GM23338 (cell line): Measurements from ENCODE around the gene IL1RAPL2. TPM values are rescaled to one million over a fixed set of nuclear protein-coding genes. Genes with fewer than 3 reads are reported as not detected.

Source experiments
- CTCF ChIP-seq, 2 experiments: fragments of 200-600 bp in 1 of 2; sonication (generic) in 1 of 2; conservative IDR thresholded peaks; 2 replicates each; pipeline versions ENCODE4 v1.5.1 to v1.6.1; 2016 to 2017; ENCODE audit warnings: antibody characterized with exemption in 2 of 2, low read depth in 2 of 2, mild to moderate bottlenecking in 2 of 2, moderate library complexity in 1 of 2
- ETS1 ChIP-seq: IDR thresholded peaks from 2 replicates; pipeline ENCODE4 v1.6.1; 2016; ENCODE audit warnings: antibody characterized with exemption
- EZH2phosphoT487 ChIP-seq: fragments of 200-600 bp; sonication (generic); IDR thresholded peaks from one replicate; pipeline ENCODE4 v1.8.1; 2018; ENCODE audit warnings: antibody characterized with exemption; ENCODE audit not compliant: unreplicated experiment
- JUNB ChIP-seq: IDR thresholded peaks from one replicate; pipeline ENCODE4 v1.6.1; 2016; ENCODE audit warnings: antibody characterized with exemption; ENCODE audit not compliant: unreplicated experiment
- POLR2AphosphoS5 ChIP-seq: IDR thresholded peaks from 2 replicates; pipeline ENCODE4 v1.6.1; 2016; ENCODE audit warnings: antibody characterized with exemption, low read depth
- ZNF114 ChIP-seq: fragments of 250-450 bp; sonication (Bioruptor Pico); IDR thresholded peaks from 2 replicates; pipeline ENCODE4 v1.5.0; 2020; ENCODE audit warnings: mild to moderate bottlenecking, moderate library complexity
- polyA plus RNA-seq: library from polyadenylated mRNA; unstranded; fragments of >200 nt; fragmentation: Nextera tagmentation; extraction: Ambion mirVana; gene quantifications from 2 replicates; pipeline ENCODE4 v1.2.1, GENCODE V29; 2016
- total RNA-seq: library from RNA; depleted of rRNA; stranded (reverse); fragments of >200 nt; shearing (Covaris generic); gene quantifications from 2 replicates; pipeline ENCODE4 v1.2.3, GENCODE V29; 2014
- TF ChIP-seq, protein P1 (sequence below): fragments of 250-450 bp; sonication (Bioruptor Pico); IDR thresholded peaks from 2 replicates; pipeline ENCODE4 v1.5.0; 2020; ENCODE audit warnings: mild to moderate bottlenecking, moderate library complexity

IL1RAPL2 gene
- total and polyA plus RNA-seq, 2 experiments from 2014 or later = 0.80 to 0.94 TPM

DNA sequence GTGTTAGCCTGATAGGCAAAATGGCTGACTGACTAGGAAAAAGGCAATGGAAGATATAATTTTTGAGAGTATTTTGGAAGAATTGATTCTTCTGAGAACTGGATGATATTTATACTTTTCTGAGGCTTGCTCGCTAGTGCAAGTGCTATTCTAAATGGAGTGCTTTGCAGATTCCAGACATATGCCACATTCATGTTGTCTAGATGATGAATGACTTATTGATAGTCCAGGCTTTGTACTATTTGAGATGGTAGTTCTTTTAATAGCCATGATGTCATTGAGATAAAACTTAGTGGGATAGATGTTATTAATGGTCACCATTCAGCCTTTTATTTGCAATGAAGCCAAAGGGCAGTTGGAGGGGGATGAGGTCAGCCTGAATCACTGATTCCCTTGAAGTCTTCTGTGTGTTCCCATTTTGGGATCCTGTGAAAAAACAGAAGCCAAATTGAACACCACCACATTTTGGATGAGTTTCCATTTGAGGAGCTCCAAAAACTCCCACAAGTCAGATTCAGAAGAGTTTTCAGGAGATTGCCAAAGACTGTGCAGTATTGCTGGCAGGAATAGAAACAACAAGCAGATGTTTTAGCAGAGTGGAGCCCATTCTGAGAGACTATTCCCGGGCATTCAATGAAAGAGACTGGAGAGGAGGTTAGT, 184.1 kb downstream of the IL1RAPL2 start (continued):
- TF ChIP-seq, protein P1, sequence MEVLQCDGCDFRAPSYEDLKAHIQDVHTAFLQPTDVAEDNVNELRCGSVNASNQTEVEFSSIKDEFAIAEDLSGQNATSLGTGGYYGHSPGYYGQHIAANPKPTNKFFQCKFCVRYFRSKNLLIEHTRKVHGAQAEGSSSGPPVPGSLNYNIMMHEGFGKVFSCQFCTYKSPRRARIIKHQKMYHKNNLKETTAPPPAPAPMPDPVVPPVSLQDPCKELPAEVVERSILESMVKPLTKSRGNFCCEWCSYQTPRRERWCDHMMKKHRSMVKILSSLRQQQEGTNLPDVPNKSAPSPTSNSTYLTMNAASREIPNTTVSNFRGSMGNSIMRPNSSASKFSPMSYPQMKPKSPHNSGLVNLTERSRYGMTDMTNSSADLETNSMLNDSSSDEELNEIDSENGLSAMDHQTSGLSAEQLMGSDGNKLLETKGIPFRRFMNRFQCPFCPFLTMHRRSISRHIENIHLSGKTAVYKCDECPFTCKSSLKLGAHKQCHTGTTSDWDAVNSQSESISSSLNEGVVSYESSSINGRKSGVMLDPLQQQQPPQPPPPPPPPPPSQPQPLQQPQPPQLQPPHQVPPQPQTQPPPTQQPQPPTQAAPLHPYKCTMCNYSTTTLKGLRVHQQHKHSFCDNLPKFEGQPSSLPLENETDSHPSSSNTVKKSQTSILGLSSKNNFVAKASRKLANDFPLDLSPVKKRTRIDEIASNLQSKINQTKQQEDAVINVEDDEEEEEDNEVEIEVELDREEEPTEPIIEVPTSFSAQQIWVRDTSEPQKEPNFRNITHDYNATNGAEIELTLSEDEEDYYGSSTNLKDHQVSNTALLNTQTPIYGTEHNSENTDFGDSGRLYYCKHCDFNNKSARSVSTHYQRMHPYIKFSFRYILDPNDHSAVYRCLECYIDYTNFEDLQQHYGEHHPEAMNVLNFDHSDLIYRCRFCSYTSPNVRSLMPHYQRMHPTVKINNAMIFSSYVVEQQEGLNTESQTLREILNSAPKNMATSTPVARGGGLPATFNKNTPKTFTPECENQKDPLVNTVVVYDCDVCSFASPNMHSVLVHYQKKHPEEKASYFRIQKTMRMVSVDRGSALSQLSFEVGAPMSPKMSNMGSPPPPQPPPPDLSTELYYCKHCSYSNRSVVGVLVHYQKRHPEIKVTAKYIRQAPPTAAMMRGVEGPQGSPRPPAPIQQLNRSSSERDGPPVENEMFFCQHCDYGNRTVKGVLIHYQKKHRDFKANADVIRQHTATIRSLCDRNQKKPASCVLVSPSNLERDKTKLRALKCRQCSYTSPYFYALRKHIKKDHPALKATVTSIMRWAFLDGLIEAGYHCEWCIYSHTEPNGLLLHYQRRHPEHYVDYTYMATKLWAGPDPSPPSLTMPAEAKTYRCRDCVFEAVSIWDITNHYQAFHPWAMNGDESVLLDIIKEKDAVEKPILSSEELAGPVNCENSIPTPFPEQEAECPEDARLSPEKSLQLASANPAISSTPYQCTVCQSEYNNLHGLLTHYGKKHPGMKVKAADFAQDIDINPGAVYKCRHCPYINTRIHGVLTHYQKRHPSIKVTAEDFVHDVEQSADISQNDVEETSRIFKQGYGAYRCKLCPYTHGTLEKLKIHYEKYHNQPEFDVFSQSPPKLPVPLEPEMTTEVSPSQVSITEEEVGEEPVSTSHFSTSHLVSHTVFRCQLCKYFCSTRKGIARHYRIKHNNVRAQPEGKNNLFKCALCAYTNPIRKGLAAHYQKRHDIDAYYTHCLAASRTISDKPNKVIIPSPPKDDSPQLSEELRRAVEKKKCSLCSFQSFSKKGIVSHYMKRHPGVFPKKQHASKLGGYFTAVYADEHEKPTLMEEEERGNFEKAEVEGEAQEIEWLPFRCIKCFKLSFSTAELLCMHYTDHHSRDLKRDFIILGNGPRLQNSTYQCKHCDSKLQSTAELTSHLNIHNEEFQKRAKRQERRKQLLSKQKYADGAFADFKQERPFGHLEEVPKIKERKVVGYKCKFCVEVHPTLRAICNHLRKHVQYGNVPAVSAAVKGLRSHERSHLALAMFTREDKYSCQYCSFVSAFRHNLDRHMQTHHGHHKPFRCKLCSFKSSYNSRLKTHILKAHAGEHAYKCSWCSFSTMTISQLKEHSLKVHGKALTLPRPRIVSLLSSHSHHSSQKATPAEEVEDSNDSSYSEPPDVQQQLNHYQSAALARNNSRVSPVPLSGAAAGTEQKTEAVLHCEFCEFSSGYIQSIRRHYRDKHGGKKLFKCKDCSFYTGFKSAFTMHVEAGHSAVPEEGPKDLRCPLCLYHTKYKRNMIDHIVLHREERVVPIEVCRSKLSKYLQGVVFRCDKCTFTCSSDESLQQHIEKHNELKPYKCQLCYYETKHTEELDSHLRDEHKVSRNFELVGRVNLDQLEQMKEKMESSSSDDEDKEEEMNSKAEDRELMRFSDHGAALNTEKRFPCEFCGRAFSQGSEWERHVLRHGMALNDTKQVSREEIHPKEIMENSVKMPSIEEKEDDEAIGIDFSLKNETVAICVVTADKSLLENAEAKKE (CRISPR knock-in tag) = no peak
- TF ChIP-seq ETS1 (no peak), EZH2phosphoT487 (no peak), CTCF (conservative IDR thresholded peaks at IDR 0.05; ENCODE audit: low read depth in 2 of 2) (no peak), POLR2AphosphoS5 (no peak), JUNB (no peak), ZNF114 (CRISPR knock-in tag) (no peak)
